DOHH2 (cell line): ENCODE data around the gene MARF1.
"Not testable (repeated sequence)": the region's sequence is repeated elsewhere in the genome, so short reads cannot be mapped to it uniquely, and the experiment has no call there.

ENCODE experiments used
- H3F3A ChIP-seq: fragments of 200-600 bp; sonication (generic), shearing (Covaris generic); 2 replicates; pipeline ENCODE4 v1.6.0; 2016; ENCODE audit warnings: antibody characterized with exemption, mild to moderate bottlenecking; ENCODE audit not compliant: control insufficient read depth, insufficient read depth
- H3K27ac ChIP-seq: fragments of 200-600 bp; sonication (generic); 2 replicates; pipeline ENCODE4 v1.5.1; 2014; ENCODE audit warnings: low read depth, mild to moderate bottlenecking, low read length, moderate library complexity
- H3K27me3 ChIP-seq: fragments of 200-600 bp; sonication (generic); 2 replicates; pipeline ENCODE4 v1.6.1; 2014; ENCODE audit warnings: mild to moderate bottlenecking, low read length, mixed read lengths; ENCODE audit not compliant: control insufficient read depth
- H3K36me3 ChIP-seq: fragments of 200-600 bp; sonication (generic); 2 replicates; pipeline ENCODE4 v1.6.1; 2014; ENCODE audit warnings: mild to moderate bottlenecking, low read length, moderate library complexity, mixed read lengths; ENCODE audit not compliant: control insufficient read depth
- H3K4me1 ChIP-seq: fragments of 200-600 bp; sonication (generic); 2 replicates; pipeline ENCODE4 v1.6.1; 2014; ENCODE audit warnings: mild to moderate bottlenecking, low read length, mixed read lengths; ENCODE audit not compliant: control insufficient read depth
- H3K4me2 ChIP-seq: fragments of 200-600 bp; sonication (generic); 2 replicates; pipeline ENCODE4 v1.6.0; 2014; ENCODE audit warnings: mild to moderate bottlenecking, low read length, moderate library complexity
- H3K4me3 ChIP-seq: fragments of 200-600 bp; sonication (generic); 2 replicates; pipeline ENCODE4 v1.5.1; 2014; ENCODE audit warnings: mild to moderate bottlenecking, low read length, mixed read lengths
- H3K79me2 ChIP-seq: fragments of 200-600 bp; sonication (generic); 2 replicates; pipeline ENCODE4 v1.6.1; 2014; ENCODE audit warnings: mild to moderate bottlenecking, low read length, mixed read lengths; ENCODE audit not compliant: control insufficient read depth
- H3K9me2 ChIP-seq: fragments of 200-600 bp; sonication (generic); replicated peaks from 2 replicates; pipeline ENCODE4 v1.6.1; 2014; ENCODE audit warnings: mild to moderate bottlenecking, low read length, mixed read lengths; ENCODE audit not compliant: control insufficient read depth
- H3K9me3 ChIP-seq: fragments of 200-600 bp; sonication (generic); 2 replicates; pipeline ENCODE4 v1.6.1; 2014; ENCODE audit warnings: antibody characterized with exemption, low read length, mixed read lengths; ENCODE audit not compliant: control insufficient read depth, insufficient read depth
- H4K20me1 ChIP-seq: fragments of 200-600 bp; sonication (generic); 2 replicates; pipeline ENCODE4 v1.6.0; 2014; ENCODE audit warnings: low read depth, mild to moderate bottlenecking, antibody characterized with exemption, low read length, moderate library complexity; ENCODE audit not compliant: control insufficient read depth, insufficient read depth
- CTCF ChIP-seq: fragments of 200-600 bp; sonication (generic); IDR thresholded peaks from one replicate; pipeline ENCODE4 v1.5.1; 2014; ENCODE audit warnings: antibody characterized with exemption, mild to moderate bottlenecking, low read depth, low read length; ENCODE audit not compliant: poor library complexity, severe bottlenecking
- EZH2phosphoT487 ChIP-seq: fragments of 200-600 bp; sonication (generic); IDR thresholded peaks from 2 replicates; pipeline ENCODE4 v1.6.1; 2017; ENCODE audit warnings: borderline replicate concordance, mild to moderate bottlenecking, antibody characterized with exemption, low read length, moderate library complexity, mixed read lengths

Gene MARF1

GRCh38 chr16:15609286-15609649 is 33.7 kb downstream of the MARF1 start:
- Histone ChIP-seq H3F3A (no peaks in the 10 kb centered on the region), H3K27me3 (no peaks in the 10 kb centered on the region), H4K20me1 (no peaks in the 10 kb centered on the region), H3K79me2 (no peaks in the 10 kb centered on the region), H3K4me3 (no peak overlapping the region), H3K4me1 (no peaks in the 10 kb centered on the region), H3K36me3 (peaks cover 92% of the 10 kb centered on the region), H3K9me3 (no peaks in the 10 kb centered on the region), H3K27ac (no peak overlapping the region), H3K4me2 (no peak overlapping the region), H3K9me2 (no peaks in the 10 kb centered on the region)
- no peak for TF ChIP-seq EZH2phosphoT487
- no peak for TF ChIP-seq CTCF

DNA sequence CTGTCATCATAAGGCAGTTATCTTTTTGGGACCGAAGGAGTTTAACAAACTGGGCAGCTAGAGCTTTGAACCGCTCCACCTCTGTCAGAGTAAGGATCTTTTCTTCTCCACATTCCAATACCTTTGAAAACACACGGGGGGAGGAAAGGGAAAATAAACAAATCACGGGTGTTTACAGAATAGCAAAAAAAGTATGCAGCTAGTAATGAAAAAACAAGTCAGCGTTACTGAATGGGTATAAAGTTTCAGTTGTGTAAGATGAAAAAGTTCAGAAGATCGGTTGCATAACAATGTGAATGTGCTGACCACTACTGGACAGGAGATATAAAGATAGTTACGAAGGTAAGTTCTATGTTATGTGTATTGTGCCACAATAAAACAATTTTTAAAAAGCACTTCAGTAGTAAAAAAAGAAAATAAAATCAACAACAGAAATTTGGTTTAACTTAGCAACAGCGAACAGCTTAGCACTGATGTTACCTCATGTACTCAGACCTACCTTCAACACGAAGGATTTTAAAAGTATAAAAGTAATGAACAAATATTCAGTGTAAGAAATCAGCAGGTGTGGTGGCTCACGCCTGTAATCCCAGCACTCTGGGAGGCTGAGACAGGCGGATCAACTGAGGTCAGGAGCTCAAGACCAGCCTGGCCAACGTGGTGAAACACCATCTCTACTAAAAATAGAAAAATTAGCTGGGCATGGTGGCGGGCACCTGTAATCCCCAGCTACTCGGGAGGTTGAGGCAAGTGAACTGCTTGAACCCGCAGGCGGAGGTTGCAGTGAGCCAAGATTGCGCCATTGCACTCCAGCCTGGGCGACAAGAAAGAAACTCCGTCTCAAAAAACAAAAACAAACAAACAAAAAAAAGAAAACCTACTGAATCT is 34.3 kb downstream of the MARF1 start:
- Histone ChIP-seq H4K20me1 (no peaks in the 10 kb centered on the region), H3K79me2 (no peaks in the 10 kb centered on the region), H3K36me3 (peaks cover 93% of the 10 kb centered on the region), H3F3A (no peaks in the 10 kb centered on the region), H3K9me3 (no peaks in the 10 kb centered on the region), H3K9me2 (no peaks in the 10 kb centered on the region), H3K27ac (no peak overlapping the region), H3K27me3 (no peaks in the 10 kb centered on the region), H3K4me2 (no peak overlapping the region), H3K4me1 (no peaks in the 10 kb centered on the region), H3K4me3 (no peak overlapping the region)
- no peak for TF ChIP-seq CTCF
- no peak for TF ChIP-seq EZH2phosphoT487

DNA sequence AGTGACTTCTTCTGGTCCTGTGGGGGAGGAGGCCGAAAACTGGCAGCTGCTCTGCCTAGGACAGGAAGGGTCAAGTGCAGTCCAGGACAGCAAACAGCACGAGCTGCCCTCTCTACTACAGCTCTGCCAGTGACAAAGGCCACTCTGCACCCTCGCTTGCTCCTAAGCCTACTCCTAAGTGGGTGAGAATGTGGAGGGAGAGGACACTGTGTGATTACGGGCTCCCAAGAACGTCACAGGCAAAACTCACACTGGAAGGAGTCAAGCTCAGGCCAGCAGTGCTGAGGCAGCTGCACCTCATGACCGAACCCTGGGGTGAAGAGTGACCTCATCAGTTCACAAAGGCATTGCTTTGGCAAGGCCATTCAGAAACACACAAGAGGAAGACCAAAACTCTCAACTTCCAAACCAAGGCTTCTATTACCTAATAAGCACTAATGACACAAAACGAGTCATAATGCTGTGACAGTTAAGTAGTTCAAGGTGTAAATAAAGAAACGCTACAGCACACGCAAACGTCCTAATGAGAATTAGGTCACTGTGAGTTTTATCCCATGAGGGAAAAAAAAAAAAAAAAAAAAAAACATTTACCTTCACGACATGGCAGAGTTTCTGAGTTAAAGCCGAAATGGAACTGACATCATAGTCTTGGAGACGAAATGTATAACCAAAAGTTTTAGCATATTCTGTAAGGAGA is 35.1 kb downstream of the MARF1 start:
- H3K4me2 ChIP-seq: no peak overlapping the region
- H4K20me1 ChIP-seq: no peaks in the 10 kb centered on the region
- H3K9me2 ChIP-seq: no peaks in the 10 kb centered on the region
- H3K36me3 ChIP-seq: peaks cover 97% of the 10 kb centered on the region
- H3K79me2 ChIP-seq: no peaks in the 10 kb centered on the region
- no peak overlapping the region for H3K4me3 ChIP-seq
- H3K4me1 ChIP-seq: no peaks in the 10 kb centered on the region
- TF ChIP-seq EZH2phosphoT487 (no peak), CTCF (no peak)
- H3K27me3 ChIP-seq: no peaks in the 10 kb centered on the region
- H3K9me3 ChIP-seq: no peaks in the 10 kb centered on the region
- H3F3A ChIP-seq: no peaks in the 10 kb centered on the region
- H3K27ac ChIP-seq: no peak overlapping the region

DNA sequence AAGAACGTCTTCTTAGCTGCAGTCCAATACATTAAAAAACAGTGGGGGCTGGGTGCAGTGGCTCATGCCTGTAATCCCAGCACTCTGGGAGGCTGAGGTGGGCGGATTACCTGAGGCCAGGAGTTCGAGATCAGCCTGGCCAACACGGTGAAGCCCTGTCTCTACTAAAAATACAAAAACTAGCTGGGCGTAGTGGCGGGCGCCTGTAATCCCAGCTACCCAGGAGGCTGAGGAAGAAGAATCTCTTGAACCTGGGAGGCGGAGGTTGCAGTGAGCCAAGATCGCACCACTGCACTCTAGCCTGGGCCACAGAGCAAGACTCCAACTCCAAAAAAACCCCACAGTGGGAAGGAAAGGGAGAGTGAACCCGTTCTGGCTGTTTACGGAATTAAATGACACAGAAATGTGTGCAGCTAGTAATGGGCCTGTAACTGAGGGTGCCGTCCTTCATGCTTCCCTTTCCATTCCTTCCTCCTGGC is 35.7 kb downstream of the MARF1 start:
- H3K9me3 ChIP-seq, H3K27me3 ChIP-seq, H3K79me2 ChIP-seq, H3K27ac ChIP-seq, H3K4me2 ChIP-seq, H3K4me1 ChIP-seq, H3K4me3 ChIP-seq, H4K20me1 ChIP-seq, H3K9me2 ChIP-seq, H3F3A ChIP-seq: not testable (repeated sequence)
- H3K36me3 ChIP-seq: peaks cover 97% of the 10 kb centered on the region
